HG03097 (cell line): ENCODE results near the gene SETD7.

ENCODE experiments used
- ATAC-seq: cut with Tn5 transposase; IDR thresholded peaks from one replicate; pipeline ENCODE4 v1.9.1; 2021; ENCODE audit not compliant: unreplicated experiment, low FRiP score

The SETD7 gene

GRCh38 chr4:139575072-139575471, 19.1 kb upstream of the SETD7 start:
- ATAC-seq: no peak

GRCh38 chr4:139574641-139575040, 18.6 kb upstream of the SETD7 start:
- no peak for ATAC-seq

- ATAC-seq: no peak
These were observed 12.4 kb upstream of the SETD7 start for GRCh38 chr4:139568206-139568955.

- no peak for ATAC-seq
These were observed 11.3 kb upstream of the SETD7 start for GRCh38 chr4:139567159-139567870.

DNA sequence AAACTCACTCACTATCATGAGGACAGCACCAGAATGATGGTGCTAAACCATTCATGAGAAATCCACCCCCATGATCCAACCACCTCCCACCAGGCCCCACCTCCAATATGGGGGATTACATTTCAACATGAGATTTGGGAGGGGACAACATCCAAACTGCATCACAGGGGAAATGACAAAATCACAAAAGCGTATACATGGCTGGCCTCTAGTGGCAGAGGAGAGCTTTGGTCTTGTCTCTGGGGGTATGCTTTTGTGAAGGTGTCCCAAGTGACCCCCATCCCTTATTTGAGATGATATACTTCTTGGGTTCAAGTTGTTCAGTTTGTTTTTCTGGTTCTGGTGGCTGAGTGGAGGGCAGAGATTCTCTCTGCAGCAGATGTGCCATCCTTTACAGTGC, 8.5 kb upstream of the SETD7 start:
- no peak for ATAC-seq

DNA sequence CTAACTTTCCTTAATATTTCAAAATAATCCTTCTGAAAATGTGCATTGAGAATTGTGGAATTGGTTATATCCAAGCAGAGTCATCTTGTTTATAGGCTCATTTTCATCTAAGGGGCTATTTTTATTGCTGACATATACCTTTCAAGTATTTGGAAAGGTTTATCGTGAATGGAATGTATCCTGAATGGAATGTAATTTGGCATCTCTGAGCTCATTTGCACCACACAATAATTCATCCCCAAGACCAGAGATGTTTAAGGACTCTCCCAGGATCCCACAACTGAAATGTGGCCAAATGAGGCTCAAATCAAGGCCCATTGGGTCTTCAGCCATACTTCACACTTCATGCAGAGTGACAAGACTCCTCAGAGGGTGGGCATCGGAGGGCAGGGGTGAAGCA, 7.5 kb upstream of the SETD7 start:
- ATAC-seq: no peak

DNA sequence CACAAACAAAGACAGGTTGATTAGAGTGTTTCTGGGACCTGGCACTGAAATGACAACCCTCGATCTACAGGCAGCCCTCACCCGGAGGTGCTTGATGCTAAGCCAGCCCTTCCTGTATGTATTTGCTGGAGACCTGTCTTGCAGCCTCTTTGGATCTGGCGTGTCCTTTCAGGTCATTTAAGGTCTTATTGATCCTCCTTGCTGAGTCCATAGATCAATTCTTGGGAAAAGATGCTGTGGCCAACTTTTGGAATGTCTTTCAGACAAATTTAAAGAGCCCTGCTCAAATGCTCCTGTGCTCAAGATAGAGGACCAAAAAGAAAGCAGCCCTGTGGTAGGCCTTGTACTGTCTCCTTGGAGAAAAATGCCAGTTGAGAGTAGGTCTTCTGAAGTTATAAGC, 6.8 kb upstream of the SETD7 start:
- ATAC-seq: no peak

DNA sequence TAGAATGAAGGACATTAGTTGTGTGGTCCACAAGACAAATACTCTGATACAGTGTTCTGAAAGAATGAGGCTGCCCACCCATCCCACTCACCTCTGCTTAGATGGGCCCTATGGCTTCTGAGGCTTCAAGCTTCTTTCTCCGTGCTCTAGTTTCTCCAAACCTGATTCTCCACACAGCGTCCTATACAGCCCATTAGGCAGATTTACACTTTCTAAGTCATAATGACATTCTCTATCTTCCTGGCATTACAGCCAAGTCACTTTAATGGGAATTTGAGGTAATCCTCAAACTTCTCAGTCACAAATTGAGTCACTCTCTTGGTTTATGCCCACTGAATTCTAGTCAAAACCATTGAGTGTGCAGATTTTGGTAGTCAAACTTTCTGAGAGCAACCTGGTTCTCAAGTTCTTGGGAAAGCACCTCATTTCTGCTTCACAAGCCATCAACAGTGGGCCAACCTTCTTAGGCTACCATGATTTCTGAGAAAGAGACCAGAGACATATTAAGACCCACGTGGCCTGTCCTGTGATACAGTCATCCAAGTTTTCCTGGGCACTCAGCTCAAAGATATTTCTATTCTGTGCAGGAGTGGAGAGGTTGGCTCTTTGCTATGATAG, 6.2 kb upstream of the SETD7 start:
- no peak for ATAC-seq

DNA sequence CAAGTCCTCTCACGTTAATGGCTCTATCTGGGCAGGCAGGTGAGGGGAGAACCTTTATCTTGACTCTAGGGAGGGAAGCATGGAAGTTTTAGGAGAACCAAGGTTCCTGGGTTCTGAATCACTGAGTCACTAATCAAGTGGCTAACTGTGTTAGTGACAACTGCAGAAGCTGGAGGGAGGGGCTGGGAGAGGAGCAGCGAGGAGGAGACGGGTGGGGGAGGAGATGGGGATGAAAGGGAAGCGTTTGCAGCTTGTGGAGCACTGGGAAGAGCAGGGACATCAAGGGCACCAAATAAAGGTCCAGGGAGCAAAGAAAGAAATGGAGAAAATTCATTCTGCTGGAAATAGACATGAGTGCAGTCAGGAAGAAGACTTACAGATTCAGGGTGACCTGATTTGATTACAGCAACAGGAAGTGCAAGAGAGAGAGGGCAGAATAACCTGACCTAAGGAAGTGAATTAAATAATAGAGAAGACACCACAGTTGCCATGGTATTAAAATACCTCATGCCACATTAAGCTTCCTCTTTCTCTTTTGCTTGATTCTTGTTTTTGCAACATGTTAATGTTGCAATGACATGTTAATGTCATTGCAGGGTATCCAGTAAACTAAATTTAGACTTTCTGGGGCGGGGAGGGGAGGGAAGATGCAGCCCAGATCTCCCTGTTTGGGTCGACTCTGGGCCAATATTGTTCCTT, 4.5 kb upstream of the SETD7 start:
- no peak for ATAC-seq

GRCh38 chr4:139559687-139560086, 3.7 kb upstream of the SETD7 start:
- no peak for ATAC-seq

DNA sequence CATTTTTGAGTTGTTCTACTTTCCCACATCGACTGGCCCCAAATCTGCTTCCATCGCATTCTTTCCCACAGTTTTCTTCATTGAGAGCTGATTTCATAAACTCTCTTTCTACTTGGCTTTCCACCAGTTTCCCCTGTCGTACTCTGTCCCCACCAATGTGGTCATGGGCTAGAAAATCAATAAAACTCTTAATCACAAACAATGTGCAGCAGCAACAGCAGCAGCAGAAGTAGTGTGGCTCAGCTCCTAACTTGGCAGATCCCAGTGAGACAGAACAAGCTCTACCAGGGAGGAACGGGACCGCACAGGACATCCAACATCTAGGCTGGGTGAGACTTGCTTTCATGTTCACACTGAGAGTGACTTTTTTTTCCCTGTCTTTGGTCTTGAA, 3.1 kb upstream of the SETD7 start:
- no peak for ATAC-seq

DNA sequence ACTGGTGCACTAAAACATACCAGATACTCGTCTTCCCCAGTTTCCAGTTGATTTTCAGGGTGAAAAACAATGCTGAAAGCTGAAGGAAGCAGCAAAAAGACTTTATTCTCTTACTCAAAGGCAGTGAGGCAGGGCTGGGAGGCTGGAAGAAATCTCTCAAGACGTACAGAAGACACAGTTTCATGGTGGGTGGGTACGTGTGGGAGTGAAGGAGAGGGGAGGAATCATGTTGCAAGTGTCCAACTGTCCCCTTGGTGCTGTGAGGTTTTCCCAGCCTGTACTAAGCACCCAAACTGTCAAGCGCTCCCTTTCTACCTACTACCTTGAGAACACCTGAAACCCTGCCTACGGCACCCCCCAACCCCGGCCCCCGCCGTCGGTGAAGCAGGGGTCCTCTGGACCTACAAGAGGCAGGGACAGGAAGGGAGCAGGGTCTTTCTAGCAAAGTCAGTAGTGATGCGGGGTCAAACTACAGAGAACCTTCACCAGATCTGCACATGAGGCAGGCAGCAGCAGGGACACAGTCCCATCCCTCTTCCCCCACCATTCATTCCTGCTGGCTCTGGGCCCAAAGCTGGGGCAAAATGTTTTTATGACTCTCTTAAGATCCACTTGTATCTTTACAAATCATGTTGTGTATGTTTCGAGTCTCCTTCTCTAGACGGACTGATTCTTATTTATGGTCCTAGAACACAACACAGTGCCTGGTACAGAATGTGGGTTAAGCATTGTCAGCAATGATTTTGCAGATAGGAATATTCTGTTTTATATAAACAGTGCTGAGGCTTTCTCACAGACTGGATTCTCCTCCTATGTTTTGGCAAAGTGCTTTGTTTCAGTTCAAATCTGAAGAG, 2.4 kb upstream of the SETD7 start:
- no peak for ATAC-seq

DNA sequence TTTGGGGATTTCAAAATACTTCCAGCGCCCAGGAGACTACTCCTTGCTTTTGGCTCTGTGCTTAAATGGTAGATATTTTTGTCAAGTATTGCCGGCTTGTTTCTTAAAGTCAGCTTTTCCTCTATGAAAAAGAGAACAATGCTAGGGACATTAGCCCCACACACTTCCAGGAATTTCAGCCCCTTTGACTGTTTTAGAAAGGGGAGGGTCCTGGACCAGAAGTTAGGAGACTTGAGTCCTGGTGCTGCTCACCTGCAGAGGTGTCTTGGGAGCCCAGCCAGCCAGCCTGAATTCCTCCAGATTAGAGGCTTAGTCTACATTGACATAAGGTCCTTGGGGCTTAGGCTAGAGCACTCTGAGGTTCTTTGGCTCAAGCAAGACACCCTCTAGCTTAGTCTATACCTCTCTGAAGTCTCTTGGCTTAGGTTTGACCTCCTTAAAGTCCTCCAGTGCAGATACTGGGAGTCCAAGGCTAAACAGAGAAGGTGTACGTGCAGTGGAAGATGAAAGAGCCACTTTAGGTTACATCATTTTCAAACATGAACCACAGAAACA, 1.6 kb upstream of the SETD7 start:
- no peak for ATAC-seq

- ATAC-seq: no peak
These were observed 921 bp upstream of the SETD7 start for GRCh38 chr4:139556724-139557555.

- ATAC-seq: no peak
These were observed 331 bp downstream of the SETD7 start for GRCh38 chr4:139555705-139556070.

- no peak for ATAC-seq
These were observed 920 bp downstream of the SETD7 start for GRCh38 chr4:139554893-139555704.

GRCh38 chr4:139554642-139554892, 1.5 kb downstream of the SETD7 start:
- ATAC-seq: no peak

DNA sequence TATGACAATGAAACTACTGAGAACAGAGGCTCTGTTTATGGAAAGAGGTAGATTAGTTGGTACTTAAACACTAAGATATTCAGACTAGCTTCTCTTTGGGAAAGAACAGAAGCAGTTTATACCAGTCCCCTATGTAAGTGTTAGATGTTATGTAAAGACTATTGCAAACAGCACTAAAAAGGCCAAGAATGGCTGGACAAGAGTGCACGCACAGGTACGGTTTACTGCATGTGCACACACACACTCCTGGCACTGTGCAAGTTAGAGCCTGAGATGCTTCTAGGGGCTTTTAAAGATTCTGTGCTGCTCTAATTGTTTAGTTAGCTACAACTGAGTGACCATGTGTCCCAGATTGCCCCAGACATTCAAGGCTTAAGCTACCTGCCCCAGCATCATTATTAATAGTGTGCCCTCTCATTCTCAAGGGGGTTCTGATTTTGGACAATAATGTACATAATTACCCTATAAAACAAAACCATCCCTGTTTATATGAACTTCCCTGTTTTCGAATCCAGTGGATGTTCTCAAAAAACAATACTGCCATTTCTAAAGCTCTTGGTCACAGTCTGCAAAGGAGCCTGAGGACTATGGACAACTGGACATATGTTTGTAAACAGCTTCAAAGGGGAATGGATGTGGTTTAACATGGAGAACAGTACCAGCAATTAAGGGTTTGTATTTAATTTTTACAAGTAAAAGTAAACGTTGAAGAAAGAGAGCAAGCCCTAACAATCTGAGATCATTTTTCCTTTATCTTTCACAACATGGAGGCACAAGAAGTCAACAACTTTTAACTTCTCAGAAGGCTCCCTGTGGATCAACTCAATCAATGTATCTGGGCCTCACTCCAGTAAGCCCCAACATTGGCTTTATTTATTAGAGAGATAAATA, 2.0 kb downstream of the SETD7 start:
- ATAC-seq: no peak
